Parathyroid adenoma (tissue), 2 donors: ENCODE results near the gene RAB3IL1.

Source experiments
- H2AFZ ChIP-seq: fragments of 300-600 bp; sonication (generic); one replicate; pipeline ENCODE4 v1.7.0; 2017; ENCODE audit warnings: antibody characterized with exemption, mild to moderate bottlenecking
- H3K27ac ChIP-seq: fragments of 300-600 bp; sonication (generic); one replicate; pipeline ENCODE4 v1.7.0; 2017
- H3K27me3 ChIP-seq: fragments of 300-600 bp; sonication (generic); one replicate; pipeline ENCODE4 v1.7.0; 2017; ENCODE audit warnings: low read length; ENCODE audit not compliant: control insufficient read depth, insufficient read depth
- H3K36me3 ChIP-seq: fragments of 300-600 bp; sonication (generic); one replicate; pipeline ENCODE4 v1.7.0; 2017; ENCODE audit warnings: low read length; ENCODE audit not compliant: control insufficient read depth, insufficient read depth
- H3K4me1 ChIP-seq: fragments of 300-600 bp; sonication (generic); one replicate; pipeline ENCODE4 v1.7.0; 2017; ENCODE audit warnings: control low read depth
- H3K4me2 ChIP-seq: fragments of 300-600 bp; sonication (generic); one replicate; pipeline ENCODE4 v1.7.0; 2017; ENCODE audit warnings: low read length
- H3K4me3 ChIP-seq: fragments of 300-600 bp; sonication (generic); one replicate; pipeline ENCODE4 v1.7.0; 2017; ENCODE audit warnings: low read depth, low read length
- H3K79me2 ChIP-seq: fragments of 300-600 bp; sonication (generic); one replicate; pipeline ENCODE4 v1.7.0; 2017; ENCODE audit warnings: control low read depth
- H3K9ac ChIP-seq: fragments of 300-600 bp; sonication (generic); one replicate; pipeline ENCODE4 v1.7.0; 2017; ENCODE audit warnings: mild to moderate bottlenecking
- H3K9me3 ChIP-seq: fragments of 300-600 bp; sonication (generic); one replicate; pipeline ENCODE4 v1.7.0; 2017; ENCODE audit warnings: low read length; ENCODE audit not compliant: control insufficient read depth
- CTCF ChIP-seq: fragments of 300-600 bp; sonication (generic); IDR thresholded peaks from one replicate; pipeline ENCODE4 v1.7.0; 2017; ENCODE audit warnings: antibody characterized with exemption, mild to moderate bottlenecking
- donor health status: primary hyperparathyroidism.

RAB3IL1 gene

GRCh38 chr11:61887839-61888494 lies 29.4 kb downstream of the RAB3IL1 start:
- H3K4me3 ChIP-seq = no peak overlapping the region
- no peaks in the 10 kb centered on the region for H3K79me2 ChIP-seq
- no peaks in the 10 kb centered on the region for H3K4me1 ChIP-seq
- H2AFZ ChIP-seq = no peak overlapping the region
- no peak overlapping the region for H3K4me2 ChIP-seq
- H3K27me3 ChIP-seq = no peaks in the 10 kb centered on the region
- TF ChIP-seq CTCF = no peak
- no peaks in the 10 kb centered on the region for H3K9me3 ChIP-seq
- no peak overlapping the region for H3K9ac ChIP-seq
- no peaks in the 10 kb centered on the region for H3K36me3 ChIP-seq
- H3K27ac ChIP-seq = no peak overlapping the region

- no peaks in the 10 kb centered on the region for H3K36me3 ChIP-seq
- no peak overlapping the region for H3K27ac ChIP-seq
- no peak overlapping the region for H2AFZ ChIP-seq
- H3K9me3 ChIP-seq = no peaks in the 10 kb centered on the region
- no peak for TF ChIP-seq CTCF
- H3K4me1 ChIP-seq = no peaks in the 10 kb centered on the region
- no peaks in the 10 kb centered on the region for H3K79me2 ChIP-seq
- no peak overlapping the region for H3K4me2 ChIP-seq
- no peak overlapping the region for H3K4me3 ChIP-seq
- H3K27me3 ChIP-seq = no peaks in the 10 kb centered on the region
- no peak overlapping the region for H3K9ac ChIP-seq
These were observed 30.7 kb downstream of the RAB3IL1 start for GRCh38 chr11:61886643-61887042.

GRCh38 chr11:61885784-61886580 lies 31.4 kb downstream of the RAB3IL1 start:
- TF ChIP-seq CTCF = no peak

GRCh38 chr11:61885166-61885778 lies 32.1 kb downstream of the RAB3IL1 start:
- Histone ChIP-seq H3K9me3 (no peaks in the 10 kb centered on the region), H3K27ac (no peak overlapping the region), H3K9ac (no peak overlapping the region), H2AFZ (no peak overlapping the region), H3K4me2 (no peak overlapping the region), H3K27me3 (no peaks in the 10 kb centered on the region), H3K79me2 (no peaks in the 10 kb centered on the region), H3K4me1 (no peaks in the 10 kb centered on the region), H3K4me3 (no peak overlapping the region), H3K36me3 (no peaks in the 10 kb centered on the region)
- no peak for TF ChIP-seq CTCF

More at GRCh38 chr11:61885784-61886580, 31.4 kb downstream of the RAB3IL1 start:
- Histone ChIP-seq H3K4me2 (no peak overlapping the region), H3K36me3 (no peaks in the 10 kb centered on the region), H3K27me3 (no peaks in the 10 kb centered on the region), H3K4me3 (no peak overlapping the region), H3K9me3 (no peaks in the 10 kb centered on the region), H2AFZ (no peak overlapping the region), H3K9ac (no peak overlapping the region), H3K4me1 (no peaks in the 10 kb centered on the region), H3K27ac (no peak overlapping the region), H3K79me2 (no peaks in the 10 kb centered on the region)
